HUDEP-2 (cell line): ENCODE data around the gene CACNA1G.

Experiments used
- DNase-seq, 76 experiments: peaks; one replicate each; lab custom pipeline; 2025; ENCODE audit not compliant: unreplicated experiment in 76 of 76; lab: John Stamatoyannopoulos, UW

The CACNA1G gene

DNA sequence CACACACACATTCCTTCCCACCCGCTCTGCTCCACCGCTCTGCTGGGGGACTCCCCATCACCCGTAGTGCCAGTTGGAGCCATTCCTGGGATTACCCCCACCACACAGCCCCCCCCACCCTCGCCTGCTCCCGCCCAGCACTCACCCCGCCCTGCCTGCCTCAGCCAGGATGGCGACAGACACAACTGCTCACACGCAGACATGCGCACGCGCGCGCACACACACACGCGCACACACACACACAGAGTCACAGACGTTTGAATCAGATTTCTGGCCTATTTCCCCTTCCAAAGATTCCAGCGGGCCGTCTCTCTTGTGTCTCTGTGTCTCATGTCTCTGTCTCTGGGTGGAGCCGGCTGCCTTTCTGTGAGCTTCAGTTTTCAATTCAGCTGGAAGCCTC, 4.4 kb downstream of the CACNA1G start:
- peak in 11 of 76 experiments; percentile 5 to 26 (median 10) for DNase-seq

DNA sequence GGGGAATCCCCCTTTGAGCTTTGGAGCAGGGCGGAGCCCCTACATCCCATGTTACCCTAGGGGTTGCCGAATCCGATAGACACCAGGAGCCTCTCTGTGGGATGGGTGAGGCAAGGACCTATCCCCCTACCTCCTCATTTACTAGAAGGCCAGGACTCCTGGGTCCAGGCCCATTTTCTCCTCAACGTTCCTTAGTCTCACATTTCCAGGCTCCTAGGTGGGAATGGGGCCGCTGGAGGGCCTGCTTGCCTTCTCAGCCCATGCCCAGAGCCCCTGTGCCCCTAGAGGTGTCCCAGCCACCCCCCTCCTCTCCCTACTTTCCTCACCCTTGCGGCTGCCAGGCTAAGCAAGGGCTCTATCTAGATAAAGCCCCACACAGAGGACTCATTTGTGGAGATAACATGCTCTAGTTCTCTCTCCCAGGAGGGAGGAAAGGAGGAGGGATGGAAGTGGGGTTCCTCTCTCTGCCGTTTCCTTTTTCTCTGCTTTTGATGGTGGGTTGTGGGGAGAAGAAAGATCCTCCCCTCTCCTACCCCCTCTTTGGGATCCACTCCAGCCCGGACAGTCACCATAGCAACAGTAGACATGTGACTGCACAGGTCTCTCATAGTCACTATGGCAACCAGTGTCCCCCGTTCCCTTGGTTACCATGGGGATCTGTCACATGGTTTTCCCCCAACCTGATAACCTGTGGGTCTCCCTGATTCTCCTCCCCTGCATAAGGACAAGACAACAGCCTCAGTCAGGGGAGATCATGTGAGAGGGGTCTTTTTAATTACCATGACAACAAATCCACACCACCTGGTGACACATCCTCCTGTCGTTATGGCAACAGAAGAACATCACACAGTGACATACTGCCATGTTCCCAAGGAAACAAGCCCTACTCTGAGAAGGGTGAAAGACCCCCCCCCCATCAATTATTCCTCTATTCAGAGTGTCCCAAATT, 5.2 kb downstream of the CACNA1G start:
- peak in 4 of 76 experiments; percentile 8 to 40 (median 18) for DNase-seq

DNA sequence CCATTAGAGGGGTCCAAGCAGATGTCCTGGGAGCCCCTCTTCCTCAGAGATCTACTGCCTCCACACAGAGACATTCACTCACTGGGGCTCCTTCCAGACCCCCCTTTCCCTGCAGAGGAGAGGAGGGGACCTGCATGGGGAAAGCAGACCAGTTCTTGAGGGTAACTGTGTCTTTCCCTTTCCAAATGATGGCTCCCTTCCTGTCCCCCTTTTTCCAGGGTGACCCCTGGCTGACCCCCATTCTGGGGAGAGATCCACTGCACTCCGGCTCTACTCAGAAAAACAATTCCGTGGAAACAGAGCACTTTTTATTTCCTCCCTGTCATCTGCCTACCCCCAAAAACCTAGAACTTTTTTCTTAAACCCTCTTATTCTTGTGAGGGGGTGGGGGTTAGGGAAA, 6.4 kb downstream of the CACNA1G start:
- DNase-seq, result no peak

DNA sequence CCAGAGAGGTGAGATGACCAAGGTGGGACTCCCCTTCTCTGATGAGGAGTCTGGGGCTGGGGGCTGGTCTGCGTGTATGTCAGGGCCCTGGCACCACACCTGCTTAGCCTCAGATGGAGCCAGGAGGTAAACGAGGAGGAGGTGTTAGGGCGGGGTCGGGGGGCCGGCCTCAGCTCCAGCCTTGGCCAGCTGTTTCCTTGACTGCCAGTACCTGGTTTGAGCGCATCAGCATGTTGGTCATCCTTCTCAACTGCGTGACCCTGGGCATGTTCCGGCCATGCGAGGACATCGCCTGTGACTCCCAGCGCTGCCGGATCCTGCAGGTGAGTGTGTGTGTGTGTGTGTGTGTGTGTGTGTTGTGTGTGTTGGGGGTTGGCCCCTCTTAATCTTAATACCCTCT, 8.1 kb downstream of the CACNA1G start:
- DNase-seq, result no peak

DNA sequence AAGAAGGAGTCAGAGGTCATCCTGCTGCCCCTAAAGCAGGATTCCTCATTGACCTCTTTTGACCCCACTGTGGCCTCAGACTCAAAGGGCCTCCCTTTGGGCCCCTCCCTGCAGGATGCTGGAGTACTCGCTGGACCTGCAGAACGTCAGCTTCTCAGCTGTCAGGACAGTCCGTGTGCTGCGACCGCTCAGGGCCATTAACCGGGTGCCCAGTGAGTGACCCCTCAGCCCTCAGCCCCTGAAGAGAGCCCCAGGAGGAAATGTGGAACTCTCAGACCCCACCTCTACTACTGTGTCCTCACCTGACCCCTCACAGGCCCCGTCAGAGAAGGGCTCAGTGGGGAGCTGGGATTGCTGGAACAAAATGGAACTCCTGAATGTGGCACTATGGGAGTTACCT, 9.1 kb downstream of the CACNA1G start:
- no peak for DNase-seq

DNA sequence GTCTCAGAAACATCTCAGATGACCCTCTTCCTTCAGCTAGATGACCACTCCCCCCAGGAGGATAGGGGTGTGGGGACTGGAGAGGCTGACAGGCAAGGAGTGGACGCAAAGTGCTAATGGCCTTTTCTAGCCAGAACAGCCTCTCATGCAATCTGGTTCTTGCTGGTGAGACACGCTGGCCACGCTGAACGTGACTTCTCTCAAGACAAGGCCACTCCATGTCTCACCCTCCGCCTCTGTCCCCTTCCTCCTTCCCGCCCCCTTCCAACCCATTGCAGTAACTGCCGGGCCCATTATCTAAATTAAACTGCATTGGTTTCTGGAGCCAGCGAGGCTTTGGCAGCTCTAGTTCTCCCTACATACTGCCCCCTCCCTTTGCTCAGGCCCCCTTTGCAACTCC, 9.5 kb downstream of the CACNA1G start:
- no peak for DNase-seq

DNA sequence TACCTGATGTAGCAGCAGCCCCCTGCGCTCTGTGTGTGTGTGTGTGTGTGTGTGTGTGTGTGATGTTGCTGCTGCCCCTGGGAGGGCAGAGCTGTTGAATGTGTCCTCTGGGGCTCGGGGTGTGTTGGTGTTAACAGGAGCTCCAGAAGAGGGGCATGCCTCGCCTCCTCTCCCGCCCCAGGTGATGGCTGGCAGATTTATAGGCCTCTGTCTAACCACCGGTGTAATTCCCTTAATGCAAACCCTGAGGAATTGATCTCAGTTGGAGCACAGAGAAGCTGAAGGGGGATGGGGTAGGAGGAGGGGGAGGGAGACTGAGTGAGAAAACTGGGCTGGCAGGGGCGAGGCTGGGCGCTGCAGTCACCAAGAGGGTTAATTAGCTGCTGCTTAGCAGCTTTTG, 10.0 kb downstream of the CACNA1G start:
- DNase-seq, result no peak

DNA sequence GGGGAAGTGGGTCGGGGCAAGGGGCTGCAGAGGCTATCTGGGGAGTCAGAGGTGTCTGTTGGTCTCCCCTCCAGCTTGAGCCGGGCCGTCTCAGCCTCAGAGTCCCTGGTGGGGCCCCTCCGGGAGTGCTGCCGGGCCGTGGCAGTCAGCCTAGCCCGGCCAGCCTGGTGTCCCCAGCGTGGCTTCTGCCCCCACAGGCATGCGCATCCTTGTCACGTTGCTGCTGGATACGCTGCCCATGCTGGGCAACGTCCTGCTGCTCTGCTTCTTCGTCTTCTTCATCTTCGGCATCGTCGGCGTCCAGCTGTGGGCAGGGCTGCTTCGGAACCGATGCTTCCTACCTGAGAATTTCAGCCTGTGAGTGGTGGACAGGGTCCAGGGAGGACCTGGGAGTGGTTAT, 11.2 kb downstream of the CACNA1G start:
- DNase-seq, result no peak

DNA sequence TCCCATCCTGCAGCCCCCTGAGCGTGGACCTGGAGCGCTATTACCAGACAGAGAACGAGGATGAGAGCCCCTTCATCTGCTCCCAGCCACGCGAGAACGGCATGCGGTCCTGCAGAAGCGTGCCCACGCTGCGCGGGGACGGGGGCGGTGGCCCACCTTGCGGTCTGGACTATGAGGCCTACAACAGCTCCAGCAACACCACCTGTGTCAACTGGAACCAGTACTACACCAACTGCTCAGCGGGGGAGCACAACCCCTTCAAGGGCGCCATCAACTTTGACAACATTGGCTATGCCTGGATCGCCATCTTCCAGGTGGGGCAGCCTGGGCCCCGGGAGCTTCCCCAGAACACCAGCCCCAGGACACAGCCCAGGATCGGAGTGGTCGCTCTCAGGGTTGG, 12.0 kb downstream of the CACNA1G start:
- DNase-seq, result no peak

DNA sequence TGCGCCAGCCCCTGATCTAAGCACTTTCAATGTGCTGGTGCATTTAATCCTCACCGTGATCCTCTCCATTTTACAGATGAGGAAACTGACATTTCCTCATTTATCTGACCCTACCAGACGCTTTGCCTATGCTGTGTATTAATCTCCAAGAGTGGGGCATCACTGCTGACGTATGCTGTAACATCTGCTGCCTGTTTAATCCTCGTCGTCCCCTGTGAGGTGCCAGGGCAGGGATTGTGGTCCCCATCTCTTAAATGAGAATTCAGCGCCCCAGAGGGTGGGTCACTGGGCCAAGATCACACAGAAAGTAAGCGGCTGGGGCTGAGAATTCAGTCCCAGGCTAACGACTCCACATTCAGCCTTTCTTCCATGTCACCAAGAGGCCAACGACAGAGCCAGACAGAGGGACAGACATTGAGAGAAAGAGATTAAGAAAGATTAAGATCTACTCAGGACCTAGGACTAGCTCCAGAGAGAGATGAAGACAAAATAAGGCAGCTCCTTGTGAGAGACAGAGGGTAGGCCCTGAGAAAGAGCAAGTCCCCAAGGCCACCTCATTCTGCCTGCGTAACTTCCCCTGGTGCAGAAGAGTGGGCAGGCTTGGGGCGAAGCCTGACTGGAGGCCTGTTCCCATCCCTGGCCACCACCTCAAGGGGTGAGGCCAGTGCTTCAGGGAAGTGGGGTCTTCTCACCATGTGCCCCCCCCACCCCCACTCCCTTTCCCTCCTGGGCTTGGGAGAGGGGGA, 13.5 kb downstream of the CACNA1G start:
- no peak for DNase-seq

DNA sequence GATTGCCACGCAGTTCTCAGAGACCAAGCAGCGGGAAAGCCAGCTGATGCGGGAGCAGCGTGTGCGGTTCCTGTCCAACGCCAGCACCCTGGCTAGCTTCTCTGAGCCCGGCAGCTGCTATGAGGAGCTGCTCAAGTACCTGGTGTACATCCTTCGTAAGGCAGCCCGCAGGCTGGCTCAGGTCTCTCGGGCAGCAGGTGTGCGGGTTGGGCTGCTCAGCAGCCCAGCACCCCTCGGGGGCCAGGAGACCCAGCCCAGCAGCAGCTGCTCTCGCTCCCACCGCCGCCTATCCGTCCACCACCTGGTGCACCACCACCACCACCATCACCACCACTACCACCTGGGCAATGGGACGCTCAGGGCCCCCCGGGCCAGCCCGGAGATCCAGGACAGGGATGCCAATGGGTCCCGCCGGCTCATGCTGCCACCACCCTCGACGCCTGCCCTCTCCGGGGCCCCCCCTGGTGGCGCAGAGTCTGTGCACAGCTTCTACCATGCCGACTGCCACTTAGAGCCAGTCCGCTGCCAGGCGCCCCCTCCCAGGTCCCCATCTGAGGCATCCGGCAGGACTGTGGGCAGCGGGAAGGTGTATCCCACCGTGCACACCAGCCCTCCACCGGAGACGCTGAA, 15.2 kb downstream of the CACNA1G start:
- peak in 4 of 76 experiments; percentile 16 to 23 (median 22) for DNase-seq

DNA sequence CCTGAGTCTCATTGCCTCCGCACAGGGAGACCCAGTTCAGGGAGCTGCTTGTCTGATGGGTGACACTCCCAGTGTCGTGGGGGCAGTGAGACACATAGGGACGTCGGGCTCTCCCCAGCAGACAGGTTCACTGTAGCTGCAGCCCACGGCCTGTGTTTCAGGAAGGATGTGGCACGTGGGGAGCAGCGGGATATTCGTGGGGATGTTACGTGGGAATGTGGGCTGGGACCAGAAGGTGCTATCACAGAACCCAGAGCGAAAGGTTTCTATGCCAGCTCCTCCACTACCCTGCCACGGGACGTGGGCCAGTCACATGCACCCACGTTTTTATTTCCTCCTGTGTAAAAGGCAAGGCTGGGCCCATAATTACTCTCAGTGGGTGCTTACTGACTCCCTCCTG, 16.3 kb downstream of the CACNA1G start:
- no peak for DNase-seq

DNA sequence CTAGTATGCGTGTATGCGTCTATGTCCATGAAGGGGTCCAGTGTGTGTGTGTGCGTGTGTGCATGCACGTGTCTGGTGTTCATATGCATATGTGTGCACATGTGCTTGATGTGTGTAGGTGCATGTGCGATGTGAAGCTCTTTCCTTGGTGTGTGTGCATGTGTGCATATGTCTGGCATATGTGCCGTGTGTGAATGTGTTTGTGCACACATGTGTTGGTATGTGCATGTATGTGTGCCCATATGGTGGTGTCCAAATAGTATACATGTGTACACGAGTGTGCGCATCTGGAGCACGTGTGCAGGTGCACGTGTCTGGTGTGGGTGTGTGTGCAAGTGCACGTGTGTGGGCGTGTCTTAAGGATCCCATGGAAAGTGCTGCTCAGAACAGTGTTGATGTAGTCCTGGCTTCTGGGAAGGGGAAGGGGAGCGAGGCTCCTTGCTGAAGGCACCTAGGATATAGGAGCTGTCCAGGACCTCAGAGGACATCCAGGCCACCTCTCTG, 17.0 kb downstream of the CACNA1G start:
- DNase-seq, result no peak

DNA sequence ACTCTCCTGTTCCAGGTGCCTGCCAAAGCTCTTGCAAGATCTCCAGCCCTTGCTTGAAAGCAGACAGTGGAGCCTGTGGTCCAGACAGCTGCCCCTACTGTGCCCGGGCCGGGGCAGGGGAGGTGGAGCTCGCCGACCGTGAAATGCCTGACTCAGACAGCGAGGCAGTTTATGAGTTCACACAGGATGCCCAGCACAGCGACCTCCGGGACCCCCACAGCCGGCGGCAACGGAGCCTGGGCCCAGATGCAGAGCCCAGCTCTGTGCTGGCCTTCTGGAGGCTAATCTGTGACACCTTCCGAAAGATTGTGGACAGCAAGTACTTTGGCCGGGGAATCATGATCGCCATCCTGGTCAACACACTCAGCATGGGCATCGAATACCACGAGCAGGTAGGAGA, 17.7 kb downstream of the CACNA1G start:
- DNase-seq, result no peak

DNA sequence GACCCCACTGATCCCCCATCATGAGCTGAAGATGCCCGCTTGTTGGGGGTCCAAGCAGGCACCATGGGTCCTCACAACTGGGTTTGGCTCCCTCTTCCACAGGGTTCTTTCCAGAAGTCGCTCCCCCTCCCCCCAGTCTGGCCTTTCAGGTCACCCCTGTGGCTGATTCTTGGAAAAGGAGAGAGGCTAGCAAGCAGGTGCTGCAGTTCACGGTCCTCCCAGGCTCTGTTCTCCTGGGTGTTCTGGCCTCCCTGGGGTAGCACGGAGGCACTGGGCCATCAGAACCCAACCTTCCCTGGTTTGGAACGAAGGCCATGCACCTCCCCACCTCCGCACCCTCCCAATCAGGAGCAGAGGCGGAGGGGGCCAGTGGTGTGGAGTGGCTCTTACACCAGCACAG, 18.9 kb downstream of the CACNA1G start:
- no peak for DNase-seq

DNA sequence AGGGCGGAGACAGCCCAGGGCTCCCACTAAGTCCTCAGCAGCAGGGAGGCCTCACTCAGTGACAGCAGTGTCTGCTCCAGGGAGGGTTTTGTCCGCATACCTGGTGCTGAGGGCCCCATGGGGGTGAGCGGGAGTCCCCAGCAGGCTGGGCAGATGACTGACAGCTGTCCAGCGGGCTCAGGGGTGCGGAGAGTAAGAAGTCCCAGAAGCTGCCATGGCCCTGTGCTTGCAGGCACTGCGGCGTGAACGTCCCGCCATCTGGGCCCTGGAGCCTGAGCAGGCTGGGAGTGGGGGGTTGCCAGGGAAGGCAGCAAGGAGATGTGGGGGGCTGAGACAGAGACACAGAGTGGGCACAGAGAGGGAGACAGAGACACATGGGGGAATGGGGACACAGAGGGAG, 20.1 kb downstream of the CACNA1G start:
- no peak for DNase-seq

DNA sequence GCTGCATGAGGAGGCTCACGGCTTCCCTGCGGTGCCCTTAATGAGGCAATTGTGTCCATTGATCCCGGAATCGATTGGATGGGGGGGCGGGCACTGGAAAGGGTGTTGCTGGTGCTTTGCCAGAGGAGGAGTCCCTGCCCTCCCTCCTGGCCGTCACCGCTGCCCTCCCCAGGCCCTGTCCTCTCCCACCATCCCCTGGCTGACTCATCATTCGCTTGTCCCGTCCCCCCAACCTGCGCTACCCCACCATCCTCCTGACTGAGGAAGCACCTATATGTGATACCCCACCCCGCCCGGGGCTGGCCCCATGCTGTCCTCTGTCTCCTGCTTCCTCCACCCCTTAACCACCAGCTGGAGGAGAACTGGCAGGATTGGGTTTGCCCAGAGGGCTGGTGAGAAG, 20.8 kb downstream of the CACNA1G start:
- no peak for DNase-seq

DNA sequence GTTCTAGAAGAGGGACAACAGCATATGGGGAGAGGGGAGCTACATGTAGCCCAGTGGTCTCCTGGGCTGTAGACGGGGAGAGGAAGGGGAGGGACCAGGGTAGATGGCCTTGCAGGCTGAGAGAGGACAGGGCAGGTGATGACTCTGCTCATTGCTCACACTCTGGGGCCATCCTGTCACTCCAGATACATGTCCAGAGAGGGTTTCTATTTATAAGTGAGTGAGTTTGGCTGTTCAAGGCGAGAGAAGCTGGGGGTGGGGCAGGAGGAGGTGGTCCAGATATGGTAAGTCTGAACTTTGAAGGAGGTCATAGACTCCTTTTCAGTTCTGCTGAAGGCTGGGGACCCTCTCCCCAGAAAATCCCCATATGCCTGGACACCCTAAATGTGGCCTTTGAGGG, 22.2 kb downstream of the CACNA1G start:
- no peak for DNase-seq

DNA sequence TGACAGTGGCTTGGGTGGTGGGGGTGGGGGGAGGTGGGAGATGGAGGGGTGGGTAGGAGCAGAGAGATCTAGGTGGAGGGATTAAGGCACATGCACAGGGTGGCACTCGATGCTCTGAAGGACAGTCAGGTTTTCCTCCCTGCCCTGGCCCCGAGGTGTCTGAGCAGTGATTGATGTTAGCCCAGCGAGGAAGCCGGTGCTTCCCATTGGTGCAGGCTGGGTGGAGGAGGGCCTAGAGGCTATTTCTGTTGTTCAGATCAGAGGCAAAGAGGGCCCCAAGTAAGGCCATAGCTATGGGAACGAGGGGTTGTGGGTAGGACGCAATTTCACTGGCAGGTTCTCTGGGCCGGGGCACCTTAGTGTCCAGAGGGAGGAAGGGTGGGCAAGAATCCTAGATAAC, 23.1 kb downstream of the CACNA1G start:
- DNase-seq, result no peak

DNA sequence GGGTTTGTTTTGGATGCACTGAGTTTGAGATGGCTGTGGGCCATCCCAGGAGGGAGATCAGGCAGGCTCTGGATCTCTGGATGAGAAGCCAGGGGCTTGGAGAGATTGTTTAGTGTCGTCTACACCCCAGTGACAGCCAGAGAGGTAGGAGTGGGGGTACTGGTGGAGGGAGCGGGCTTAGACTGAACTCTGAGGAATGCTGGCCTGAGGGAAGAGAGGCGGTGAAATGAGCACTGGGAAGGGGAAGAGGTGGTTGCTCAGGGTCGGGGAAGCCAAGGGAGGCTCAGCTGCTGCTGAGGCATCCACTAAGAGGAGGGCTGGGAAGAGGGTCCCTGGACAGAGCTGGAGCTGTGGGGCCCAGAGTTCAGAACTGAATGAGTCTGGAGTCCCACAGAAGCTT, 23.6 kb downstream of the CACNA1G start:
- no peak for DNase-seq

DNA sequence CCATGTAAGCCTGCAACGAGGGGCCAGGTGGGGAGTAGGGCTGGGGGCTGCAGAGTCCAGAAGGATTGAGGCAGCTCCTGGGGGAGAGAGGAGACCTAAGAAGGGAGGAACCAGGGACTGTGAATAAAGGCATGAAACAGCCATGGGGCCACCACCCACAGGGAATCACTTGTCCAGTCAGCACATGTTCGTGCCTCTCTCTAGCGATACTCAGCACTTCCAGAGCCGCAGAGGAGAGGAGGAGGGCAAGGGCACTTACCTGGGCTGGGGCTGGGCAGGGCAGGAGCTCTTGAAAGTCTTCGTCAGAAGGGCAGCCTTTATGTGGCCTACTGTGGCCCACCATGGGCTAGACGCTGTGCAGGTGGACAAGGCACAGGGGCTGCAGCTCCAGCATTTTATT, 24.2 kb downstream of the CACNA1G start:
- no peak for DNase-seq
